Kidney (tissue), 14 donors: ENCODE results near the gene HCK. TPM values are rescaled to one million over a fixed set of nuclear protein-coding genes. Genes with fewer than 3 reads are reported as not detected.

Source experiments
- DNase-seq, 5 donors: peaks; one replicate each; pipeline ENCODE4 v3.0.0-alpha.2; 2013 to 2020
- FAIRE-seq: peaks from 2 replicates; lab custom pipeline; 2012; peaks lifted over from hg19 to GRCh38; lab: Jason Lieb, UNC
- H3K27ac ChIP-seq, 2 donors: one replicate each; pipeline ENCODE4 v1.7.0; 2013; ENCODE audit warnings: low read depth in 2 of 2, low read length in 2 of 2, inconsistent platforms in 1 of 2
- H3K27me3 ChIP-seq: one replicate; pipeline ENCODE4 v1.7.1; 2013; ENCODE audit warnings: low read length, inconsistent platforms; ENCODE audit not compliant: control insufficient read depth, insufficient read depth
- H3K36me3 ChIP-seq, 3 donors: one replicate each; pipeline versions ENCODE4 v1.7.0 to v1.7.1; 2013; ENCODE audit warnings: low read length in 3 of 3, control low read depth in 1 of 3, inconsistent platforms in 1 of 3; ENCODE audit not compliant: insufficient read depth in 3 of 3, control insufficient read depth in 2 of 3
- H3K4me1 ChIP-seq, 3 donors: one replicate each; pipeline versions ENCODE4 v1.7.0 to v1.7.1; 2013; ENCODE audit warnings: low read length in 3 of 3, inconsistent platforms in 1 of 3, low read depth in 1 of 3; ENCODE audit not compliant: control insufficient read depth in 2 of 3, insufficient read depth in 2 of 3
- H3K4me3 ChIP-seq, 3 donors: one replicate each; pipeline versions ENCODE4 v1.7.0 to v1.8.1; 2013; ENCODE audit warnings: low read length in 3 of 3, control low read depth in 1 of 3, inconsistent platforms in 1 of 3
- H3K9ac ChIP-seq, 3 donors: one replicate each; pipeline versions ENCODE4 v1.7.0 to v1.7.1; 2013; ENCODE audit warnings: low read length in 3 of 3, control low read depth in 1 of 3, inconsistent platforms in 1 of 3
- H3K9me3 ChIP-seq, 3 donors: one replicate each; pipeline versions ENCODE4 v1.7.0 to v1.7.1; 2013; ENCODE audit warnings: low read length in 3 of 3, control low read depth in 1 of 3, inconsistent platforms in 1 of 3; ENCODE audit not compliant: control insufficient read depth in 2 of 3, insufficient read depth in 1 of 3
- CTCF ChIP-seq: IDR thresholded peaks from 3 replicates; pipeline ENCODE4 v1.5.1; 2012; ENCODE audit warnings: mild to moderate bottlenecking, moderate library complexity, borderline replicate concordance; ENCODE audit not compliant: insufficient read depth; ENCODE audit errors: extremely low read depth
- intact Hi-C: fragments of 100-400 bp; cut with DNase I; formaldehyde crosslinking; loops from one replicate; pipeline ENCODE4 v1.11.1; 2022
- polyA plus RNA-seq: library from polyadenylated mRNA; stranded (reverse); fragments of 350-450 nt; fragmentation: Illumina TruSeq; extraction: RNeasy Lipid Tissue Mini Kit (QIAGEN cat#74804); gene quantifications from one replicate; pipeline ENCODE4 v1.2.3, GENCODE V29; 2014; ENCODE audit warnings: low read depth, low replicate concordance; ENCODE audit not compliant: insufficient read depth
- total RNA-seq: library from RNA; stranded (reverse); fragmentation: NEBNext Ultra II Directional; extraction: Animal tissue kit (Norgen Biotek cat#: 25700); gene quantifications from one replicate; pipeline ENCODE4 v1.2.1, GENCODE V29; 2021
- donor health status: control.
- donor health status: control.
- donor health status: control.
- donor health status: control.
- donor health status: control.
- donor health status: DM: yes; HTN: yes; CAD: no.
- donor health status: Normal renal cell carcinoma (clear cell type).

HCK gene
- total and polyA plus RNA-seq, 2 donors from 2014 or later, result 3.9 to 24.0 TPM

GRCh38 chr20:32140603-32141002 lies 88.6 kb downstream of the HCK start:
- TF ChIP-seq CTCF, result no peak
- FAIRE-seq (no peak), DNase-seq (peak in 2 of 5 donors; percentile 5 to 13)
- no peaks in the 10 kb centered on the region for H3K4me1 ChIP-seq
- no peak overlapping the region for H3K4me3 ChIP-seq
- intact Hi-C loops, result no loop called here
- H3K27ac ChIP-seq, result no peak overlapping the region
- no peaks in the 10 kb centered on the region for H3K9me3 ChIP-seq
- H3K9ac ChIP-seq, result no peak overlapping the region
- peaks cover 10 to 88% (median 52%) of the 10 kb centered on the region in 3 donors for H3K36me3 ChIP-seq
- no peaks in the 10 kb centered on the region for H3K27me3 ChIP-seq

GRCh38 chr20:32141465-32141980 lies 89.5 kb downstream of the HCK start:
- no peaks in the 10 kb centered on the region for H3K27me3 ChIP-seq
- H3K27ac ChIP-seq, result no peak overlapping the region
- H3K9ac ChIP-seq, result no peak overlapping the region
- H3K36me3 ChIP-seq, result peaks cover 10 to 88% (median 52%) of the 10 kb centered on the region in 3 donors
- intact Hi-C loops, result no loop called here
- FAIRE-seq, result no peak
- H3K4me3 ChIP-seq, result no peak overlapping the region
- TF ChIP-seq CTCF, result no peak
- H3K4me1 ChIP-seq, result peaks cover 0 to 4% (median 0%) of the 10 kb centered on the region in 3 donors
- no peaks in the 10 kb centered on the region for H3K9me3 ChIP-seq
- DNase-seq, result peak in 1 of 5 donors; percentile 26

GRCh38 chr20:32142088-32142487 lies 90.0 kb downstream of the HCK start:
- H3K36me3 ChIP-seq, result peaks cover 10 to 86% (median 49%) of the 10 kb centered on the region in 3 donors
- no peak for FAIRE-seq
- H3K9ac ChIP-seq, result no peak overlapping the region
- intact Hi-C loops, result no loop called here
- TF ChIP-seq CTCF, result no peak
- no peak overlapping the region for H3K4me3 ChIP-seq
- peaks cover 0 to 4% (median 0%) of the 10 kb centered on the region in 3 donors for H3K4me1 ChIP-seq
- H3K27ac ChIP-seq, result no peak overlapping the region
- H3K9me3 ChIP-seq, result no peaks in the 10 kb centered on the region
- peak in 1 of 5 donors; percentile 3 for DNase-seq
- H3K27me3 ChIP-seq, result no peaks in the 10 kb centered on the region
